ENCODE measurements around the gene ZC2HC1B.

ZC2HC1B gene

GRCh38 chr6:143964674-143965081 lies 100.4 kb downstream of the ZC2HC1B start:
- no peak for DNase-seq

- no peak for DNase-seq
These were observed 101.4 kb downstream of the ZC2HC1B start for GRCh38 chr6:143965503-143966171.

- no peak for DNase-seq
These were observed 102.0 kb downstream of the ZC2HC1B start for GRCh38 chr6:143966312-143966711.

- DNase-seq, result no peak
These were observed 103.6 kb downstream of the ZC2HC1B start for GRCh38 chr6:143967706-143968376.

GRCh38 chr6:143969077-143969476 lies 104.8 kb downstream of the ZC2HC1B start:
- DNase-seq, result no peak

- no peak for DNase-seq
These were observed 106.4 kb downstream of the ZC2HC1B start for GRCh38 chr6:143970456-143971218.

- no peak for DNase-seq
These were observed 107.4 kb downstream of the ZC2HC1B start for GRCh38 chr6:143971482-143972205.

GRCh38 chr6:143973097-143973966 lies 109.1 kb downstream of the ZC2HC1B start:
- no peak for DNase-seq

GRCh38 chr6:143974089-143974488 lies 109.8 kb downstream of the ZC2HC1B start:
- no peak for DNase-seq

GRCh38 chr6:143976806-143977349 lies 112.6 kb downstream of the ZC2HC1B start:
- DNase-seq, result no peak

- DNase-seq, result no peak
These were observed 116.6 kb downstream of the ZC2HC1B start for GRCh38 chr6:143980921-143981320.

- DNase-seq, result no peak
These were observed 118.7 kb downstream of the ZC2HC1B start for GRCh38 chr6:143982968-143983367.

- no peak for DNase-seq
These were observed 120.4 kb downstream of the ZC2HC1B start for GRCh38 chr6:143984666-143985065.

- no peak for DNase-seq
These were observed 122.3 kb downstream of the ZC2HC1B start for GRCh38 chr6:143986463-143987065.

Measured in CD4-positive, alpha-beta T cell treated with Interleukin-10 for 1 hour (primary cell).